ENCODE measurements around the gene KLHL6. TPM values are rescaled to one million over a fixed set of nuclear protein-coding genes. Genes with fewer than 3 reads are reported as not detected.

Gene KLHL6
- total RNA-seq, 4 donors from 2014 or later, result 0.26 to 2.0 (median 1.6) TPM

- no peak for DNase-seq
- Histone ChIP-seq H3K27me3 (no peaks in the 10 kb centered on the region), H3K4me1 (no peaks in the 10 kb centered on the region), H3K27ac (no peak overlapping the region), H3K4me3 (no peak overlapping the region), H3K36me3 (no peaks in the 10 kb centered on the region), H3K9me3 (no peaks in the 10 kb centered on the region)
- TF ChIP-seq, protein P1, sequence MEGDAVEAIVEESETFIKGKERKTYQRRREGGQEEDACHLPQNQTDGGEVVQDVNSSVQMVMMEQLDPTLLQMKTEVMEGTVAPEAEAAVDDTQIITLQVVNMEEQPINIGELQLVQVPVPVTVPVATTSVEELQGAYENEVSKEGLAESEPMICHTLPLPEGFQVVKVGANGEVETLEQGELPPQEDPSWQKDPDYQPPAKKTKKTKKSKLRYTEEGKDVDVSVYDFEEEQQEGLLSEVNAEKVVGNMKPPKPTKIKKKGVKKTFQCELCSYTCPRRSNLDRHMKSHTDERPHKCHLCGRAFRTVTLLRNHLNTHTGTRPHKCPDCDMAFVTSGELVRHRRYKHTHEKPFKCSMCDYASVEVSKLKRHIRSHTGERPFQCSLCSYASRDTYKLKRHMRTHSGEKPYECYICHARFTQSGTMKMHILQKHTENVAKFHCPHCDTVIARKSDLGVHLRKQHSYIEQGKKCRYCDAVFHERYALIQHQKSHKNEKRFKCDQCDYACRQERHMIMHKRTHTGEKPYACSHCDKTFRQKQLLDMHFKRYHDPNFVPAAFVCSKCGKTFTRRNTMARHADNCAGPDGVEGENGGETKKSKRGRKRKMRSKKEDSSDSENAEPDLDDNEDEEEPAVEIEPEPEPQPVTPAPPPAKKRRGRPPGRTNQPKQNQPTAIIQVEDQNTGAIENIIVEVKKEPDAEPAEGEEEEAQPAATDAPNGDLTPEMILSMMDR (IDR thresholded peaks at IDR 0.05), result no peak
- no peak for TF ChIP-seq POLR2A (IDR thresholded peaks at IDR 0.05)
- intact Hi-C loops (cut with DNase I; ENCODE audit: low total_unique reads), result no loop called here
Measured at GRCh38 chr3:183564046-183564445, 8.5 kb upstream of the KLHL6 start.

DNA sequence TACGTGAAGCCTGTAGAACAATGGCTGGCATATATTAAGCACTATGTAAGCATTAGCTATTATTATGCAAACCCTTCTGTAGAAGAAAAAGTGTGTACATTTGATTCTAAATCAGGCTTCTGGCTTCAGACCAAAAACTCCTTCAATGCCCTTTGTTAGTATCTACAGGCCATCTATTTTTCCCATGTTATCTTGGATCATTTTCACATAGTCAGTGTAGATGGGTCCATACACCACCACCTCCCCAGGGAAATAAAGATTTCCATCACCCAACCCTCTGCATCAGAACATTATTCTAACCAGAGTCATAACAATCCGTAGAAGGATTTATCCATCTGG is 8.0 kb upstream of the KLHL6 start:
- DNase-seq, result no peak
- TF ChIP-seq, protein P1 (IDR thresholded peaks at IDR 0.05), result no peak
- no peak for TF ChIP-seq POLR2A (IDR thresholded peaks at IDR 0.05)
- intact Hi-C loops (cut with DNase I; ENCODE audit: low total_unique reads), result no loop called here
- no peaks in the 10 kb centered on the region for H3K27me3 ChIP-seq
- H3K4me3 ChIP-seq, result no peak overlapping the region
- no peak overlapping the region for H3K27ac ChIP-seq
- no peaks in the 10 kb centered on the region for H3K36me3 ChIP-seq
- H3K9me3 ChIP-seq, result no peaks in the 10 kb centered on the region
- no peaks in the 10 kb centered on the region for H3K4me1 ChIP-seq

GRCh38 chr3:183560607-183561006 is 5.1 kb upstream of the KLHL6 start:
- TF ChIP-seq POLR2A (IDR thresholded peaks at IDR 0.05), result no peak
- TF ChIP-seq, protein P1 (IDR thresholded peaks at IDR 0.05), result no peak
- Histone ChIP-seq H3K4me1 (no peaks in the 10 kb centered on the region), H3K27me3 (no peaks in the 10 kb centered on the region), H3K36me3 (no peaks in the 10 kb centered on the region), H3K4me3 (no peak overlapping the region), H3K9me3 (no peaks in the 10 kb centered on the region), H3K27ac (no peak overlapping the region)
- no peak for DNase-seq
- intact Hi-C loops (cut with DNase I; ENCODE audit: low total_unique reads), result no loop called here

- TF ChIP-seq POLR2A (IDR thresholded peaks at IDR 0.05), result no peak
- TF ChIP-seq, protein P1 (IDR thresholded peaks at IDR 0.05), result no peak
- Histone ChIP-seq H3K9me3 (no peaks in the 10 kb centered on the region), H3K36me3 (no peaks in the 10 kb centered on the region), H3K4me1 (no peaks in the 10 kb centered on the region), H3K27me3 (no peaks in the 10 kb centered on the region), H3K27ac (no peak overlapping the region), H3K4me3 (no peak overlapping the region)
- DNase-seq, result no peak
- intact Hi-C loops (cut with DNase I; ENCODE audit: low total_unique reads), result no loop called here
Measured at GRCh38 chr3:183558495-183558894, 3.0 kb upstream of the KLHL6 start.

DNA sequence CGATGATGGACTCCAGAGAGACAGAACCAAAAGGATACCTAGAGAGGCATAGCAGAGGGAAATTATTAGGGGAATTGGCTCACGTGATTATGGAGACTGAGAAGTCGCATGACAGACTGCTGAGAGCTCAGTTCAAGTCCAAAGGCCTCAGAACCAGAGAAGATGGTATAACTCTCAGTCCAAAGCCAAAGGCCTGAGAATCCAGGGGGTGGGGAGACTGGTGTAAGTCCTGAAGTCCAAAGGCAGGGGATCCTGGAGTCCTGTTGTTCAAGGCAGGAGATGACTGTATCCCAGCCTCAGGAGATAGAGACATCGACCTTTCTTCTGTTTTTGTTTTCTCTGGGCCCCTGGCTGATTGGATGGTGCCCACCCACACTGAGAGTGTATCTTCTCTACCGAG is 1.2 kb upstream of the KLHL6 start:
- TF ChIP-seq, protein P1 (IDR thresholded peaks at IDR 0.05), result no peak
- no peak for TF ChIP-seq POLR2A (IDR thresholded peaks at IDR 0.05)
- Histone ChIP-seq H3K9me3 (no peaks in the 10 kb centered on the region), H3K4me1 (no peaks in the 10 kb centered on the region), H3K4me3 (no peak overlapping the region), H3K36me3 (no peaks in the 10 kb centered on the region), H3K27ac (no peak overlapping the region), H3K27me3 (no peaks in the 10 kb centered on the region)
- DNase-seq, result no peak
- intact Hi-C loops (cut with DNase I; ENCODE audit: low total_unique reads), result no loop called here
